ENCODE measurements around the gene GPC3.

DNA sequence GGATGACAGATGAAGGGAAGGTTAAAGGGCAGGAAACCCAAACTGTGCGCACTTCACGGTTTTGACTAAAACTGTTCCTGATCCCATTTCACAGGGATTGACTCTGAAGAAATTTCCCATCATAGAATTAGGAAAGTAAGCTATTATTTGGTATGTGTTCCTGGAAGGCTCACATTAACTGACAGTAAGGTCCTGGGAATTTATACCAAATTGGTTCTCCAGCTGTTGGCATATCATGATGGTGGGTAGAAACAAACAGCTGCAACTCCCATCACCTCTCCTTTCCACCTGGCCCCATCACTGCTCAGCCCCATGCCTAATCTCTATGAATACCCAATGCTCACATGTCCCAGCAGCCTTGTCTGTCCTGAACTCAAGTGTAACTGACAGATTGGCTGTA lies 121.2 kb downstream of the GPC3 start:
- TF ChIP-seq EP300 (IDR thresholded peaks at IDR 0.05): no peak
- TF ChIP-seq, protein P1, sequence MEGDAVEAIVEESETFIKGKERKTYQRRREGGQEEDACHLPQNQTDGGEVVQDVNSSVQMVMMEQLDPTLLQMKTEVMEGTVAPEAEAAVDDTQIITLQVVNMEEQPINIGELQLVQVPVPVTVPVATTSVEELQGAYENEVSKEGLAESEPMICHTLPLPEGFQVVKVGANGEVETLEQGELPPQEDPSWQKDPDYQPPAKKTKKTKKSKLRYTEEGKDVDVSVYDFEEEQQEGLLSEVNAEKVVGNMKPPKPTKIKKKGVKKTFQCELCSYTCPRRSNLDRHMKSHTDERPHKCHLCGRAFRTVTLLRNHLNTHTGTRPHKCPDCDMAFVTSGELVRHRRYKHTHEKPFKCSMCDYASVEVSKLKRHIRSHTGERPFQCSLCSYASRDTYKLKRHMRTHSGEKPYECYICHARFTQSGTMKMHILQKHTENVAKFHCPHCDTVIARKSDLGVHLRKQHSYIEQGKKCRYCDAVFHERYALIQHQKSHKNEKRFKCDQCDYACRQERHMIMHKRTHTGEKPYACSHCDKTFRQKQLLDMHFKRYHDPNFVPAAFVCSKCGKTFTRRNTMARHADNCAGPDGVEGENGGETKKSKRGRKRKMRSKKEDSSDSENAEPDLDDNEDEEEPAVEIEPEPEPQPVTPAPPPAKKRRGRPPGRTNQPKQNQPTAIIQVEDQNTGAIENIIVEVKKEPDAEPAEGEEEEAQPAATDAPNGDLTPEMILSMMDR (IDR thresholded peaks at IDR 0.05): no peak

All from esophagus muscularis mucosa (tissue), 3 donors.